Lung (tissue), 12 donors: ENCODE data around the gene RERE. TPM values are rescaled to one million over a fixed set of nuclear protein-coding genes. Genes with fewer than 3 reads are reported as not detected.

ENCODE experiments used
- ATAC-seq: fragments of 200-7000 bp; cut with Tn5 transposase; one replicate; pipeline ENCODE4 v1.9.1; 2020; ENCODE audit warnings: moderate number of reproducible peaks; ENCODE audit not compliant: insufficient read depth, low FRiP score
- DNase-seq, 3 donors: peaks; one replicate each; pipeline ENCODE4 v3.0.0-alpha.2; 2013 to 2017
- H3K27ac ChIP-seq, 2 donors: one replicate each; pipeline ENCODE4 v1.5.1; 2013; ENCODE audit warnings: mild to moderate bottlenecking in 2 of 2, moderate library complexity in 2 of 2, control low read depth in 1 of 2, inconsistent platforms in 1 of 2, low read depth in 1 of 2, low read length in 1 of 2
- H3K27me3 ChIP-seq, 3 donors: one replicate each; pipeline ENCODE4 v1.5.1; 2013; ENCODE audit warnings: low read length in 2 of 3; ENCODE audit not compliant: control insufficient read depth in 3 of 3, insufficient read depth in 3 of 3
- H3K36me3 ChIP-seq, 4 donors: one replicate each; pipeline ENCODE4 v1.5.1; 2013; ENCODE audit warnings: low read length in 4 of 4, mild to moderate bottlenecking in 1 of 4, moderate library complexity in 1 of 4; ENCODE audit not compliant: control insufficient read depth in 4 of 4, insufficient read depth in 4 of 4
- H3K4me1 ChIP-seq, 5 donors: one replicate each; pipeline ENCODE4 v1.5.1; 2013; ENCODE audit warnings: low read length in 5 of 5, mild to moderate bottlenecking in 2 of 5, moderate library complexity in 1 of 5; ENCODE audit not compliant: control insufficient read depth in 5 of 5, insufficient read depth in 5 of 5
- H3K4me3 ChIP-seq: one replicate; pipeline ENCODE4 v1.5.1; 2013; ENCODE audit warnings: mild to moderate bottlenecking, control low read depth, moderate library complexity
- H3K9ac ChIP-seq, 2 donors: one replicate each; pipeline ENCODE4 v1.5.1; 2013; ENCODE audit warnings: low read length in 2 of 2, control low read depth in 1 of 2; ENCODE audit not compliant: insufficient read depth in 1 of 2
- H3K9me3 ChIP-seq, 4 donors: one replicate each; pipeline ENCODE4 v1.5.1; 2013; ENCODE audit warnings: low read length in 3 of 4, mild to moderate bottlenecking in 1 of 4, moderate library complexity in 1 of 4; ENCODE audit not compliant: control insufficient read depth in 4 of 4, insufficient read depth in 3 of 4
- CTCF ChIP-seq: IDR thresholded peaks from 2 replicates; pipeline ENCODE4 v1.5.1; 2012; ENCODE audit warnings: mild to moderate bottlenecking; ENCODE audit errors: control extremely low read depth, extremely low read depth
- WGBS, 2 donors: extraction: QIAGEN DNeasy Blood & Tissue Kit; methylation state at CpG; one replicate each; pipeline ENCODE4 v1.1.7; 2013; 5-methylcytosine and 5-hydroxymethylcytosine counted together
- polyA plus RNA-seq, 2 donors: library from polyadenylated mRNA; stranded (reverse); fragments of 200-250 nt; gene quantifications; one replicate each; pipeline ENCODE4 v1.2.1, GENCODE V29; 2013
- total RNA-seq, 2 donors: library from RNA; depleted of rRNA in 1 of 2; stranded (reverse); fragments of >200 nt in 1 of 2; gene quantifications; one replicate each; pipeline ENCODE4 v1.2.1, GENCODE V29; 2014 to 2021
- donor health status: control.
- donor health status: control.
- donor health status: Bipolar disorder and iron deficiency.
- donor health status: healthy.
- donor health status: DM: yes; HTN: yes; CAD: no.

RERE gene
- total and polyA plus RNA-seq, 4 donors = 21.7 to 207 (median 57.5) TPM

GRCh38 chr1:8335246-8335645 is 482.2 kb downstream of the RERE start:
- Histone ChIP-seq H3K4me3 (no peak overlapping the region), H3K9ac (no peak overlapping the region), H3K27me3 (no peaks in the 10 kb centered on the region), H3K36me3 (no peaks in the 10 kb centered on the region), H3K27ac (no peak overlapping the region), H3K4me1 (no peaks in the 10 kb centered on the region), H3K9me3 (no peaks in the 10 kb centered on the region)
- WGBS, 2 donors = 94% methylated on average over 27 of the region's 27 CpGs
- TF ChIP-seq CTCF = no peak
- ATAC-seq (no peak), DNase-seq (no peak)

GRCh38 chr1:8334106-8334851 is 483.2 kb downstream of the RERE start:
- ATAC-seq (no peak), DNase-seq (no peak)
- H3K4me3 ChIP-seq = no peak overlapping the region
- no peak for TF ChIP-seq CTCF
- WGBS, 2 donors = 93 to 96% methylated on average over 24 of the region's 24 CpGs
- H3K36me3 ChIP-seq = no peaks in the 10 kb centered on the region
- no peak overlapping the region for H3K9ac ChIP-seq
- no peak overlapping the region for H3K27ac ChIP-seq
- H3K27me3 ChIP-seq = no peaks in the 10 kb centered on the region
- H3K9me3 ChIP-seq = no peaks in the 10 kb centered on the region
- no peaks in the 10 kb centered on the region for H3K4me1 ChIP-seq

GRCh38 chr1:8333246-8333987 is 484.0 kb downstream of the RERE start:
- DNase-seq (no peak), ATAC-seq (no peak)
- no peaks in the 10 kb centered on the region for H3K9me3 ChIP-seq
- H3K4me1 ChIP-seq = no peaks in the 10 kb centered on the region
- TF ChIP-seq CTCF = no peak
- no peak overlapping the region for H3K4me3 ChIP-seq
- WGBS, 2 donors = 89 to 95% methylated on average over 16 of the region's 16 CpGs
- no peaks in the 10 kb centered on the region for H3K27me3 ChIP-seq
- no peak overlapping the region for H3K27ac ChIP-seq
- H3K36me3 ChIP-seq = no peaks in the 10 kb centered on the region
- no peak overlapping the region for H3K9ac ChIP-seq
